Measurements from ENCODE around the gene PYDC1.

- TF ChIP-seq CTCF (conservative IDR thresholded peaks at IDR 0.05; ENCODE audit: low read length) (no peak), EZH2phosphoT487 (IDR thresholded peaks at IDR 0.05; ENCODE audit: borderline replicate concordance) (no peak)
Observed at GRCh38 chr16:31260136-31260931, 43.4 kb upstream of the PYDC1 start.
